ENCODE data around the gene HCRT. TPM values are rescaled to one million over a fixed set of nuclear protein-coding genes. Genes with fewer than 3 reads are reported as not detected.

HCRT gene
- total RNA-seq, 1 experiment from 2014 or later: not detected

DNA sequence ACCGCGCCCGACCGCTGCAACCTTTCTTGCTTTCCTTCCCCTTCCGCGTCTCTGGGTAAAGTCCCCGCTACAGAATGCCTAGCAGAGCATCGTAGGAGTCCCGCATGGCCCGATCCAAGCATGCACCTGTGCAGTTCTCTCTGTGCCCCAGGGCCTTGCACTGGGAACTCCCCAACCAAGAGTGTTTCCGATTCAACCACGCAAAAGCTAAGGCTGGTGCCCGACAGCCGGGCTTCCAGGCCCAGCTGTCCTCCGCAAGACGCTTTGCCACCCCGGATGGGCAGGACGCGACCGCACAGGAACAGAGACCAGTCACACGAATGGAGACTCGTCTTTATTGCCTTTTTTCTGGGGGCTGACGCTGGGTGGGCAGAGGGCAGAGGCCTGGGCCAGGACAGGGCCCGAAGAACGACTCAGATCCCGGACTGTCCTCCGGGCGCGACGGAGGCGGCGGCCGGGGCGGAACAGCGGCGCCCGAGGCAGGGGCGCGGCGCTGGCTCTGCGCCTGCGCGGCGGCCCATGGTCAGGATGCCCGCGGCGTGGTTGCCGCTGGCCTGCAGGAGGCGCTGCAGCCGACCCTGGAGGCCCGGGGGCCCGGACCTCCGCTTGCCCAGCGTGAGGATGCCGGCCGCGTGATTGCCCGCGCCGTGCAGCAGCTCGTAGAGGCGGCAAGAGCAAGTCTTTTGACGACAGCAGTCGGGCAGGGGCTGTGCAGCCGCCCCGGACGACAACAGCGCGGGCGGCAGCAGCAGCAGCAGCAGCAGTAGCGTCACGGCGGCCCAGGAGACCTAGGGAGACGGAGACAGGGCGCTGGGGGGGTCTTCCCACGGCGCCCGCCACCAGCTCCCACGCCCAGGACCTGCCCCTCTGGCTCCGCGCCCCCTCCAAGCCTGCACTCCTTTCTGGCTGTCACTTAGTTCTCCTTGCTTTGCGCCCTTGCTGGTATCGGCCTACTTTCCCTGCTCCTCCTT is 1.2 kb downstream of the HCRT start:
- in situ Hi-C loops (cut with HindIII; ENCODE audit: low pct_unique_long_range_greater_than_20kb, low sequenced_read_pairs): no loop called here
- DNase-seq (ENCODE audit: low read depth): peak; percentile 26

DNA sequence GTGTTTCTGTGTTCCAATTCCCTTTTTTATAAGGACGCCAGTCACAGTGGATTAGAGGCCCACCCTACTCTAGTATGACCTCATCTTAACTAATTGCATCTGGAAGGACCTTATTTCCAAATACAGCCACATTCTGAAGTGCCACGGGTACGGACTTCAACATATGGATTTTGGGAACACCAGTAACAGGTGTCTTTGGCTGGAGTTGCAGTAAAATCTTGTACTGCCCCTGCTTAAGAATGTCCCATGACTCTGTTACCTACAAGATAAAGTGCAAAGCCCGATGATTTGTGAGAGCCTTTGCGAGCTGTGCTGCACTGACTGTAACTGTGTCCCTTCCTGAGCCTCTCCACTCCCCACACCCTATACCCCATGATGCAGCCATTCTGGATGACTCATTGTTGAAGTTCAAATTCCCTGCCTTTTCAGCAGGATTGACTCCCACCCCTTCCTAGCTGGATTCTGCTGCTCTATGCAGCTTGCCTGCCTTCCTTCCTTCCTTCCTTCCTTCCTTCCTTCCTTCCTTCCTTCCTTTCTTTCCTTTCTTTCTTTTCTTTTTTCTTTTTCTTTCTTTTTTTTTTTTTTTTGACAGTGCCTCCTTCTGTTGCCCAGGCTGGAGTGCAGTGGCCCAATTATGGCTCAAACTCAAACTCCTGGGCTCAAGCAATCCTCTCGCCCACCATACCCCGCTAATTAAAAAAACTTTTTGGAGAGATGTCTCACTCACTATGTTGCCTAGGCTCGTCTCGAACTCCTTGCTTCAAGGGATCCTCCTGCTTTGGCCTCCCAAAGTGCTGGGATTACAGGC is 2.1 kb downstream of the HCRT start:
- in situ Hi-C loops (cut with HindIII; ENCODE audit: low pct_unique_long_range_greater_than_20kb, low sequenced_read_pairs): no loop called here

DNA sequence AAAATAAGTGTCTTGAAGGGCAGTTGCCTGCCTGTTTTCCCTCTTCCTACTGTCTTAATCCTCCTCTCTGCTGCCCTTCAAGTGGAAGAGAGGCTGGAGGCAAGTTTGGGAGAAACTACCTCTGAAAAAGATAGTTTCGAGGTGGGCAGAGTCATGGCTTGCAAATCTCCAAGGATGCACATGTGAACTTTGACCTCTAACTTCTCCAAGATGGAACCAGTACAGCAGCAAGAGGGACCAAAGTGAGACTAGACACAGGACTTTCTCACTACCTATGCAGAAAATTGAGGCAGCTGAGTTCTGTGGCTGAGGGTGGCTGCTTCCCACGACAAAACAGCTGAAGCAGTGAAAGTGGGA is 3.4 kb downstream of the HCRT start:
- DNase-seq (ENCODE audit: low read depth): no peak
- in situ Hi-C loops (cut with HindIII; ENCODE audit: low pct_unique_long_range_greater_than_20kb, low sequenced_read_pairs): no loop called here

More for the DNA sequence above, 2.1 kb downstream of the HCRT start:
- no peak for DNase-seq (ENCODE audit: low read depth)

DNA sequence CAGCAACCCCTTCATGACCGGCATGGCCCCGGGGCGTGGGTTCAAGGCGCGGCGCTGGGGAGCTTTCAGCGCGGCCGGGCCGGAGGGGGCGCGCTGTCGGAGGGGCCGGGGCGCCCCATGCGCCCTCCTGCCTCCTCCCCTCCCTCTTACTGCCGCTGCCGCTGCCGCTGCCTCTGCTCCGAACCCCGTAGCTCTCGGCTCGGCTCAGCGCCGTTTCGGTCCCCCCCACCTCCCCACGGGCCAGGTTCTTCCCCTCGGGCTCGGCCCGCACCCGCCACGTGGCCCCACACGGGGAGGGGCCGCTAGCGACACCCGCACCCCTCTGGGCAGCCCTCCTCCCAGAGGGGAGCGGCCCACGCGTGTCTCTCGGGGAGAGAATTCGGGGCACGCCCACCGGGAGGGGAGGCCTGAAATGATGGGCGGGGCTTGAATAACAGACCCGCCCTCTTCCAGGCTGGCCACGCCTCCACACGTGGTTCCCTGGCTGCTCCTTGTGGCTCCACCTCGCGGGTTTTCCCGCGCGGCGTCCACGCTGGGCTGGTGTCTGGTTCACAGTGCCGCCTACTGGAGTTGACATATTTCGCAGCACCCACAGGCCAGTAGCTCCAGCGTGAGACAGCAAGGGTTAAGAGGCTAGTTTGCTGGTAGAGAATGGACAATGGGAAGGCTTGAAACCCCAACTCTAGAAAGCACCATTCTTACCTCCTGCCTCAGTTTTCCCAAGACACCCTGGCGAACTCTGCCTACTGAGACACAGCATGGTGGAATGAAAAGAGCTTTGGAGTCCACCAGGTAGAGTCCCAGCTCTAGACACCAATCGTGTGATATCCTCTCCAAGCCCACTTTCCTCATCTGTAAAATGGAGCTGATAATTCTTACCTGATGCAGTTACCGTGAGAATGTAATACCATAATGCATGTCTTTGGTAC is 4.1 kb downstream of the HCRT start, which contains the start of gene KCNH4:
Gene KCNH4 (minus strand): TSS at position 221 of the 929 bp plus-strand sequence. CDS start 197 bp downstream, at position 24.
- in situ Hi-C loops (cut with HindIII; ENCODE audit: low pct_unique_long_range_greater_than_20kb, low sequenced_read_pairs): no loop called here
- DNase-seq (ENCODE audit: low read depth): peak; percentile 64

DNA sequence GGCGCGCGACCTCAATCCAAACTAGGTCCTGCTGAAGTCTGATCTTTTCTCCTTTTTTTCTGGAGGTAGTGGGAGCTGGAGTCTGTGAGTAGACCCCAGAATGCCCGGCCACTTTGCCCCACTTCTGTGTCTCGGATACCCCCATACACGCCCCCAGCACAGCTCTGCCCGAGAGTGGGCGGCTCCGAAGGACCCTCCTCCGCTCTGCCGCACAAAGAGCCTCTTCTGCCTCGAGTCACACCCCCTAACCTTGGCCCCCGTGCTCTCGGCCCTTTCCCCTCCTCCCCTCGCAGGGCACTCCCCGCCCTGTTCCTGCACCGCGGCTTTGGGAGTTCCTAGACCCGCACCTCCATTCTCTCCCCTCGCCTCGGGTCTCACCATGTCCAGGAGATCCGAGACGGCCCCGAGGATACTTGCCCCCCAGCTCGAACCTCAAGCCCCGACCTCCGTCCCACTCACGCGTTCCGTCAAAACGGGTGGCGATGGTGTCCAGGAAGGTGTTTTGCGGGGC is 4.8 kb downstream of the HCRT start:
- no peak for DNase-seq (ENCODE audit: low read depth)
- in situ Hi-C loops (cut with HindIII; ENCODE audit: low pct_unique_long_range_greater_than_20kb, low sequenced_read_pairs): no loop called here

DNA sequence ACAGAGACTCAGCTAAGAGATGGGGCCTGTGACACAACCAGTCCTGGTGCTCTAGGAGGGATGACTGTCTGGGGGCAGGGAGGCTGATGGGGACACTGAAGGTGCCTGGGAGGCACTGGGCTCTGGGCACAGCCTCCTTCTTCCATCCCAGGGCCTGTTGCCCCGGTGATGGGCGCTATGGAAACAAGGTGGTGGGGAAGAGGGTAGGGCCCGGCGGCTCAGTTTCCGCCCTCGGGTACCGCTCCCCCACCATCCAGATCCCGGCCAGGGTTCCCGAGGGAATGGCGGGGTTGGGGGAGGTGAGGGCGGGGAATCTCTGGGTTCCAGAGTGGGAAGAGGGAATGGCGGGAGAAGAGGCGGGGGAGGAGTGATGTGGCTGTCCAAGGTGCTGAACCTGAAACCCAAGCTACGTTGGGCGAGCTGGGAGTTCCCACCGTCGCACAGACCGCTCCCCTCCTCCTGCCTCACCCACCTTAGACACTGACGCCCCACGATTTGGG is 5.3 kb downstream of the HCRT start:
- peak; percentile 53 for DNase-seq (ENCODE audit: low read depth)

DNA sequence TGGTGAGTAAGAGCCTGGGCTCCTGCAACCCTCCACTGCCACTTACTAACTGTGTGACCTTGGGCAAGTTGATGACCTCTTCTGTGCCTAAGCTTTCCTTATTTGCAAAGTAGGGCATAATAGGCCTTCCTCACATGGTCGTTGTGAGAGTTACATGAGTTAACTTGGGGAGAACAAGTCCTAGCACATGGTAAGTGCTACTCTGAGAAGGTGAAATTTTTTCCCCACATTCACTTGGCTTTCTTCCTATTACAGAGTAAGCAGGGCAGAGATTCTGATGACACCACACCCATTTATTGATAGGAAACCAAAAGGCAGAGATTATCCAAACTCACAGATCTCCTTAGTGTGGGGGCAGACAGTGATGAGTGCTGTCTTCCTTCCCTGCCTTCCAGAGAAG is 5.9 kb downstream of the HCRT start:
- in situ Hi-C loops (cut with HindIII; ENCODE audit: low pct_unique_long_range_greater_than_20kb, low sequenced_read_pairs): no loop called here

More for the DNA sequence above, 5.3 kb downstream of the HCRT start:
- in situ Hi-C loops (cut with HindIII; ENCODE audit: low pct_unique_long_range_greater_than_20kb, low sequenced_read_pairs): no loop called here

DNA sequence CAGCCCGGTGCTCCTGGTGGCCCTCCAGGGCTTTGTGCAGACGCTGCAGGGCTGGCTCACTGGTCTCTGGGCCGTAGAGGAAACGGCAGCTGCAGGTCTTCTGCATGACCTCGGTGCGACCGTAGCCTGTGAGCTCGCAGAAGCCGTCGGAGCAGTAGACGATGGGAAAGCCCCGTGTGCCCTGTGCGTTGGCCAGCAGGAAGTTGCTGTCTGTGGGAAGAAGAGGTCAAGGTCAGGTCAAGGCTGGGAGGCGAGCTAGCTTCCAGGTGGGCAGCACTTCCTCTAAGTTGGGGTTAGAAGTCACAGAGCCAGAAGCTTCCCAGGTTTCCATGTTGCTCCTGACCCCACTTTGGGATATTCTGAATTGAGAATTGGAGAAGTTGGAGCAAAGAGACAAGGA is 6.4 kb downstream of the HCRT start:
- in situ Hi-C loops (cut with HindIII; ENCODE audit: low pct_unique_long_range_greater_than_20kb, low sequenced_read_pairs): no loop called here
- DNase-seq (ENCODE audit: low read depth): no peak

More for the DNA sequence above, 5.9 kb downstream of the HCRT start:
- no peak for DNase-seq (ENCODE audit: low read depth)

DNA sequence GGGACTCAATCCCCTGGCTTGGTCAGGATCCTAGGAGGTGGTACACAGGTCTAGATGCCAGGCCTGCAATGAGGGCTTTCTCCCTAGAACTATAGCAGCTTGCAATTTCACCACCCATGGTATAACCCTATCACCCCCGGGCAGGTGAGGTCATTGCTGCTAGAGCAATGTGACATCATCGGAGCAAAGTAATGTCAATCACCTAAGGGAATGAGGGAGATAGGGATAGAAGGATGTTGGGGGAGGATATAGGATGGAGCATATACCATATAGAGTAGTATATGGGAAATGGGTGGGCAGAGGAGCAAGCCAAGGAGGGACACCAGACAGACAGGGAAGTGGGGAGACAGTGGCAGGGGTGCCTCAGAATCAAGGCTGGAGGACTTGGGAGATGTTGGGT is 7.6 kb downstream of the HCRT start:
- in situ Hi-C loops (cut with HindIII; ENCODE audit: low pct_unique_long_range_greater_than_20kb, low sequenced_read_pairs): no loop called here

DNA sequence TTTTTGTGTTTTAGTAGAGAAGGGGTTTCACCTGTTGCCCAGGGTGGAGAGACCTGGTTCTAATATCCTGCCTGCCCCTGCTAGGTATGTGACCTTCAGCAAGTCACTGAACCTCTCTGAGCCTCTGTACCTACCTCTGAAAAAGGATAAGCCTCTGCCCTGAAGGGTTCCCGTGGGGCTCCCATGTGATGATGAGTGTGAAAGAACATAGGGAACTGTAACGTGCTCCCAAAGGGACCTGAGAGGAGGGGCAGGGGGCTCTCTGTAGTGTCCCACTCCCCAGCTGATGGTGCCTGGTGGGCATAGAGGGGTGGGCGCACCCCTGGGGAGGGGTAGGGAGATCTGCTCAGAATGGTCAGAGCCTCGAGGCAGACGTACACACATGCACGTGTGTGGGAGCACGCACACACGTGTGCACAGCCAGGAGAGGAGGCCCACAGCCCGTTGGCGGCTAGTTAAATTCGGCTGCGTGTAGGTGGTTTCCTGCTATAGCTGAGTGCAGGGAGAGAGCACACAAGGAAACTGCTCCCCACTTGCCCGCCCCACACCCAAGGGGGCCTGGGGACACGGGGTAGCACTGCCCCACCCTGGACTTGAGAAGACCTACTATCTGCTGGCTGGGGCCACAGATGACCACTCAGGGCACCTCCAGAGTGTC is 11.0 kb downstream of the HCRT start:
- no peak for DNase-seq (ENCODE audit: low read depth)
- in situ Hi-C loops (cut with HindIII; ENCODE audit: low pct_unique_long_range_greater_than_20kb, low sequenced_read_pairs): no loop called here

More for the DNA sequence above, 7.6 kb downstream of the HCRT start:
- no peak for DNase-seq (ENCODE audit: low read depth)

DNA sequence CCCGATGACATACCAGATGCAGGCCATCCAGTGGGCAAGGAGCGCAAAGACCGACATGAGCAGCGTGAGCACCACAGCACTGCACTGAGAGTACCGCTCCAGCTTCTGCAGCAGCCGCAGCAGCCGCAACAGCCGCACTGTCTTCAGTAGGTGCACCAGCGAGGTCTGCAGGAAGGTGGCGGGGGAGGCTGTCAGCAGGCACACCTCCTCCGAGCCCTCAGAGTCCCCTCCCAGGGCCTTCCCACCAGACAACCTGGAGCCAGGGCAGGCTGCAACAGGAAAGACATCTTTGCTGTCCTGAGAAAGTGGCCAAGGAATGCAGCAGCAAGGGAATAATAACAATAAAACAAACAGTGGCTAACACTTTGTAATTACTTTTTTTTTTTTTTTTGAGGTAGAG is 13.4 kb downstream of the HCRT start:
- in situ Hi-C loops (cut with HindIII; ENCODE audit: low pct_unique_long_range_greater_than_20kb, low sequenced_read_pairs): no loop called here

DNA sequence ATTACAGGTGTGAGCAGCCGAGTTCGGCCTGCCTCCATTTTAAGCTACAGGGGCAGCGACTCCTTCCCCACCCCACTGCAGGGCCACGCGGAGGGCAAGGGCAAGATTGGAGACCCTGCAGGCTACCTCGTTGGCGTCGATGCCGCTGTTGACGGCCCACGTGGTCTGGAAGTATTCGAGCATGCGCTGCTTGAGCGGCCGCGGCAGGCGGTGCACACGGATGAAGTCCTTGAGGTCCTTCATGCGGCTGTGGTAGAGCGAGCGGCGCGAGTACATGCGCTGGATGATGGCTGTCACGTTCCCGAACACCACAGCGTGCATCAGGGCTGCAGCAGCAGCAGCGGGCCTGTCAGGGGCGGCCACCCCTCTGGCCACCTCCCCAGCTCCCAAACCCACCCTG is 15.9 kb downstream of the HCRT start:
- in situ Hi-C loops (cut with HindIII; ENCODE audit: low pct_unique_long_range_greater_than_20kb, low sequenced_read_pairs): no loop called here

More for the DNA sequence above, 13.4 kb downstream of the HCRT start:
- DNase-seq (ENCODE audit: low read depth): no peak

DNA sequence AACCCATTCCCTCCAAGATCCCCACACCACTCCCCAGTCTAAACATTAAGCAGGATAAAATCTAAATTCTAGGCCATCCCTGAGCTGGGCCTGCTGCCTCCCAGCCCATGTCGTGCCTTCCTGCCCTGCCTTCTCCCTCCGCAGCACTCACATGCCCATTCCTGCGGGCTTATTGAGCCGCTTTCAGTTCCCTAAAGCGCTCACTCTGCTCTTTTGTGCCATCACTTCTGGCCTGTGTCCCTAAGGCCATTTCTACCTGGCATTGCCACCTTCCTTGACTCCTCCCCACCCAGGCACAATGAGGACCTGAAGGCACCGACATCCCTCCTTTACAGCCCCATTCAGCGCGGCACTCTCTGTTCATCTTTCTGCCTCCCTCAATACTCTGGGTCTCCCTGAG is 17.4 kb downstream of the HCRT start:
- DNase-seq (ENCODE audit: low read depth): no peak
- in situ Hi-C loops (cut with HindIII; ENCODE audit: low pct_unique_long_range_greater_than_20kb, low sequenced_read_pairs): no loop called here

More for the DNA sequence above, 15.9 kb downstream of the HCRT start:
- no peak for DNase-seq (ENCODE audit: low read depth)

DNA sequence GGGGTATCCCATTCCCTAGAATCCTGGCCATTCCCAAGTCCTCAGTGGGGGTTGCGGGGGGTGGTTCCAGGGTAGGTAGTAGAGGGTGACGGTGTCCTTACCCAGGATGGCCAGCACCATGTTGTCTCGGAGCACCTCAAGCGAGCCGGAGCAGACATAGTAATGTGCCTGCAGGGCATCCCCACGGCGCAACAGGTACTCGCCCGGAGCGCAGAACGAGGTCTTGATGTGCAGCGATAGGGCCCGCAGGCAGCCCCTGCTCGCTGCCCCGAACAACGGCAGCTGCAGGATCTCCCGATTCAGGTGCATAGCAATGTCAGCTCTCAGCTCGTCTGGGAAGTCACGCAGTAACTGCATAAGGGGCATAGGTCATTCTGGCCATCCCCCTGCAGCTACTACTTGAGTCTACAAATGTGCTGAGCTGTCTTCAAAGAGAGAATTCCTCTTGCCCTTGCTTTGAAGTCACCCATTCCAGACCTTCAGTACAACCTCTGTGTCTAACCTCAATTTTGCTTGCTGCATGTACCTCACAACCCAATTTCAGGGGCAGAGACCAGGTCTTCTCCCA is 19.0 kb downstream of the HCRT start:
- DNase-seq (ENCODE audit: low read depth): no peak
- in situ Hi-C loops (cut with HindIII; ENCODE audit: low pct_unique_long_range_greater_than_20kb, low sequenced_read_pairs): no loop called here

DNA sequence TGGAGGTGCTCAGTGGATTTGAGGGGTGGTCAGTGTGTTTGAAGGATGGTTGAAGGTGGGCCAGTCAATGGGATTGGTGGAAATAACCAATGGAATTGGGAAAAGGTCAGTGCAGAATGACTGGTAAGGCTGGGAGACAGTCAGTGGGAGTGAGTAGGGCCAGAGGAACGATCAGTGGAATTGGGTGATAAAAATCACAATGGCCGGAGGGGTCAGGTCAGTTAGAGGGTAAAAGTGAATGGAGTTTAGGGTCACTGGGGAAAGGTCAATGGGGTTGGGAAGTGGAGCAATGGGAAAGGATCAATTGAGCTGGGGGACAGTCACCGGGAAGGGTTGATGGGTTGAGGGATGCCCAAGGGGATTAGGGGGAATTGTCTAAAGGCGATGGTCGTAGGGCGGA is 19.5 kb downstream of the HCRT start:
- in situ Hi-C loops (cut with HindIII; ENCODE audit: low pct_unique_long_range_greater_than_20kb, low sequenced_read_pairs): no loop called here
- no peak for DNase-seq (ENCODE audit: low read depth)

DNA sequence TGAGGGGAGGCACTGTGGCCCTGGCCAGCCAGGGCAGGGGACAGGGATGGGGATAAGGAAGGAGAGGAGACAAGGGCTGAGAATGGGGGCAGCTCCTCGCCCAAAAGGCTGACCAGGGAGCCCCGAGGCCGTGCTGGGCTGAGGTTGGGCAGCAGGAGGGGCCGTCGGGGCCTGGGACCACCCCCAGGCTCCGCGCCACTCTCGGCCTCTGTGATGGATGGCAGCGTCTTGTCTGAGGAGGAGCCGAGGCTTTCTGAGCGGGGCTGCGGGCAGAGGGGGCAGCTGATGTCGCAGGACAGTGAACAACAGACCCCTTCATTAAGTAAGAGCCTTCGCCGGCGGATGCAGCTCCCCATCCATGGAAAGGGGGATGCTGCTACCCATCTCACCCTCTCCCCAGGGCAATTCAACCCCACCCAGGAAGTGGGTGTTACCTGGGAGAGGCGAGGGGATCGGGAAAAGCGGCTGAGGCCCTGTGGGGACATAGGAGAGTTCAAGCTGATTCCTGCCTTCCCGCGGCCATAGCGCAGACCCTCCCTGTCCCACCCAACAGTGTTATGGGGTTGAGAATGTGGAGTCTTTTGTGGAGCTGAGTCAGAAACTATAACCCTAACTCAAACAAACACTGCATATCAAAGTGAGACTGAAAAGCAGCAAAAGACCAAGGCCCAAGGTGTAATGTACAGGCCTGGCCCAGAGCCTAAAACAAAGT is 21.4 kb downstream of the HCRT start:
- in situ Hi-C loops (cut with HindIII; ENCODE audit: low pct_unique_long_range_greater_than_20kb, low sequenced_read_pairs): no loop called here
- DNase-seq (ENCODE audit: low read depth): no peak

Measured in Caki2 (cell line).